GM23338 (cell line): ENCODE measurements around the gene NIPAL4. TPM values are rescaled to one million over a fixed set of nuclear protein-coding genes. Genes with fewer than 3 reads are reported as not detected.

Experiments used
- ATAC-seq: fragments of 200-7000 bp; cut with Tn5 transposase; 3 replicates; pipeline ENCODE4 v1.9.1; 2020
- DNase-seq: peaks from one replicate; pipeline ENCODE4 v3.0.0-alpha.2; 2015; ENCODE audit warnings: low spot score
- H2AFZ ChIP-seq: fragments of 200-600 bp; sonication (generic); 2 replicates; pipeline ENCODE4 v1.8.0; 2016; ENCODE audit warnings: antibody characterized with exemption, mild to moderate bottlenecking, moderate library complexity
- H3F3A ChIP-seq: fragments of 200-600 bp; sonication (generic); replicated peaks from 2 replicates; pipeline ENCODE4 v1.8.0; 2017; ENCODE audit warnings: antibody characterized with exemption, mixed run types, low read depth
- H3K27ac ChIP-seq: fragments of 200-600 bp; sonication (generic); 2 replicates; pipeline ENCODE4 v1.6.1; 2016; ENCODE audit warnings: low read depth
- H3K27me3 ChIP-seq: fragments of 200-600 bp; sonication (generic); 2 replicates; pipeline ENCODE4 v1.8.0; 2016; ENCODE audit warnings: mild to moderate bottlenecking, mixed run types, moderate library complexity; ENCODE audit not compliant: insufficient read depth
- H3K36me3 ChIP-seq: fragments of 200-600 bp; sonication (generic); 2 replicates; pipeline ENCODE4 v1.8.0; 2016; ENCODE audit warnings: mild to moderate bottlenecking; ENCODE audit not compliant: insufficient read depth
- H3K4me1 ChIP-seq: fragments of 200-600 bp; sonication (generic); 2 replicates; pipeline ENCODE4 v1.8.0; 2016; ENCODE audit warnings: mild to moderate bottlenecking, moderate library complexity; ENCODE audit not compliant: insufficient read depth
- H3K4me2 ChIP-seq: fragments of 200-600 bp; sonication (generic); 2 replicates; pipeline ENCODE4 v1.7.1; 2017; ENCODE audit warnings: mixed run types
- H3K4me3 ChIP-seq: fragments of 200-600 bp; sonication (generic); 2 replicates; pipeline ENCODE4 v1.6.1; 2016; ENCODE audit warnings: mixed run types
- H3K79me2 ChIP-seq: fragments of 200-600 bp; sonication (generic); replicated peaks from 2 replicates; pipeline ENCODE4 v1.8.0; 2017; ENCODE audit warnings: mild to moderate bottlenecking; ENCODE audit not compliant: insufficient read depth
- H3K9me2 ChIP-seq: fragments of 200-600 bp; sonication (generic); 2 replicates; pipeline ENCODE4 v1.8.0; 2017; ENCODE audit not compliant: insufficient read depth
- H4K20me1 ChIP-seq: fragments of 200-600 bp; sonication (generic); replicated peaks from 2 replicates; pipeline ENCODE4 v1.8.0; 2017; ENCODE audit warnings: mild to moderate bottlenecking; ENCODE audit not compliant: insufficient read depth
- H3K27ac Mint-ChIP-seq: 2 replicates; pipeline ENCODE4 v1.8.0; 2020; ENCODE audit warnings: inconsistent platforms, mild to moderate bottlenecking, moderate library complexity, mixed read lengths
- H3K27me3 Mint-ChIP-seq: 3 replicates; pipeline ENCODE4 v1.8.0; 2022; ENCODE audit warnings: low read depth, mild to moderate bottlenecking, moderate library complexity, mixed read lengths, inconsistent platforms; ENCODE audit not compliant: insufficient read depth, poor library complexity
- H3K36me3 Mint-ChIP-seq: 3 replicates; pipeline ENCODE4 v1.8.0; 2021; ENCODE audit warnings: low read depth, mild to moderate bottlenecking, inconsistent platforms, moderate library complexity, mixed read lengths
- H3K4me1 Mint-ChIP-seq: 3 replicates; pipeline ENCODE4 v1.8.0; 2020; ENCODE audit warnings: mild to moderate bottlenecking, inconsistent platforms, mixed read lengths
- H3K4me3 Mint-ChIP-seq: 3 replicates; pipeline ENCODE4 v1.8.0; 2021; ENCODE audit warnings: moderate library complexity, mild to moderate bottlenecking, inconsistent platforms, mixed read lengths
- H3K9me3 Mint-ChIP-seq: 3 replicates; pipeline ENCODE4 v1.8.0; 2020; ENCODE audit warnings: moderate library complexity, mild to moderate bottlenecking, inconsistent platforms, mixed read lengths
- CTCF ChIP-seq, 2 experiments: fragments of 200-600 bp in 1 of 2; sonication (generic) in 1 of 2; conservative IDR thresholded peaks; 2 replicates each; pipeline versions ENCODE4 v1.5.1 to v1.6.1; 2016 to 2017; ENCODE audit warnings: antibody characterized with exemption in 2 of 2, low read depth in 2 of 2, mild to moderate bottlenecking in 2 of 2, moderate library complexity in 1 of 2
- EZH2 ChIP-seq: fragments of 200-600 bp; sonication (generic); IDR thresholded peaks from one replicate; pipeline ENCODE4 v1.8.0; 2017; ENCODE audit warnings: antibody characterized with exemption, mild to moderate bottlenecking, low read depth; ENCODE audit not compliant: unreplicated experiment
- NANOG ChIP-seq: IDR thresholded peaks from 2 replicates; pipeline ENCODE4 v1.6.1; 2016; ENCODE audit warnings: antibody characterized with exemption, borderline replicate concordance
- POLR2AphosphoS5 ChIP-seq: IDR thresholded peaks from 2 replicates; pipeline ENCODE4 v1.6.1; 2016; ENCODE audit warnings: antibody characterized with exemption, low read depth
- STAT1 ChIP-seq: IDR thresholded peaks from one replicate; pipeline ENCODE4 v1.6.1; 2016; ENCODE audit warnings: antibody characterized with exemption; ENCODE audit not compliant: unreplicated experiment
- ZNF114 ChIP-seq: fragments of 250-450 bp; sonication (Bioruptor Pico); IDR thresholded peaks from 2 replicates; pipeline ENCODE4 v1.5.0; 2020; ENCODE audit warnings: mild to moderate bottlenecking, moderate library complexity
- ZNF331 ChIP-seq: fragments of 250-450 bp; sonication (Bioruptor Pico); IDR thresholded peaks from 2 replicates; pipeline ENCODE4 v1.5.0; 2020; ENCODE audit warnings: low read depth, mild to moderate bottlenecking, moderate library complexity
- polyA plus RNA-seq: library from polyadenylated mRNA; unstranded; fragments of >200 nt; fragmentation: Nextera tagmentation; extraction: Ambion mirVana; gene quantifications from 2 replicates; pipeline ENCODE4 v1.2.1, GENCODE V29; 2016
- total RNA-seq: library from RNA; depleted of rRNA; stranded (reverse); fragments of >200 nt; shearing (Covaris generic); gene quantifications from 2 replicates; pipeline ENCODE4 v1.2.3, GENCODE V29; 2014
- TF ChIP-seq, protein P1 (sequence below): IDR thresholded peaks from one replicate; pipeline ENCODE4 v1.6.1; 2018; ENCODE audit warnings: antibody characterized with exemption; ENCODE audit not compliant: unreplicated experiment

Gene NIPAL4
- total and polyA plus RNA-seq, 2 experiments from 2014 or later: 0.21 TPM; not detected in 1

DNA sequence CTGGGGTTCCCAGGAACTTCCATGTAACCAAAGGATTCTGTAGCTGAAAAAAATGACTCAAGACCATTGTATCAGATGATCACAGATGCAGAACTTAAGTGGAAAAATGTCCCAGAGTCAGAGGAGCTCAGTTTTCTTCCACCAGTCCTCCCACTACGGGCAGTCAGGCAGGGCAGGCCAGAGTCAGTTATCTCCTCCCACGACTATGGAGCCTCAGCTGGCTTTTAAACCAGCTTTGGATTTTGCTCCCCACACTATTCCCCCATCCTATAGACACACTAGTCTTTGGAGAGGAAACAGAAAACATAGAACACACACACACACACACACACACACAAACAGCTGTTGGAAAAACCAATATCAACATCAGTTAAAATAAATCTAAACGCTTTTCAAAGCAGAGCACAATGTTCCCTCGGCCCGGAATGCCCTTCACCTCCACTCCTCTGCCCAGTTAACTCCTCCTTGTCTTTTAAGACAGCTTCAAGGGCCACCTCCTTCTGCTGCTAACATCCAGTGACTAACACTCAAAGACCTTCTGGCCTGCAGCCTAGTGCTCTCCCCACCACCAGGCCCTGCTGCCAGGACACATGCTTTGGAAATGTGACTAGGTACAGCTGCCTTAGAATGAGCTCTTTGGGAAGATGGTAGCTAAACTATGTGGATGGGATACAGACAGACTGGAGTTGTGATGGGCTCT is 56.8 kb downstream of the NIPAL4 start (continued):
- no peak for TF ChIP-seq EZH2

GRCh38 chr5:157518963-157519362 is 59.0 kb downstream of the NIPAL4 start:
- Histone ChIP-seq H3K27ac (no peak overlapping the region), H3K27me3 (no peaks in the 10 kb centered on the region), H4K20me1 (no peaks in the 10 kb centered on the region), H2AFZ (no peak overlapping the region), H3K4me2 (no peak overlapping the region), H3K4me1 (no peaks in the 10 kb centered on the region), H3K4me3 (no peak overlapping the region), H3K79me2 (no peaks in the 10 kb centered on the region), H3F3A (no peaks in the 10 kb centered on the region), H3K36me3 (no peaks in the 10 kb centered on the region), H3K9me2 (peaks cover 6% of the 10 kb centered on the region; the same call in 1 of the 2 replicates)
- H3K27ac Mint-ChIP-seq: no peak overlapping the region
- ATAC-seq (no peak), DNase-seq (no peak)
- TF ChIP-seq ZNF114 (CRISPR knock-in tag): no peak
- H3K9me3 Mint-ChIP-seq: no peaks in the 10 kb centered on the region
- H3K4me1 Mint-ChIP-seq: no peaks in the 10 kb centered on the region
- H3K27me3 Mint-ChIP-seq: peaks cover 4% of the 10 kb centered on the region
- H3K4me3 Mint-ChIP-seq: no peak overlapping the region
- H3K36me3 Mint-ChIP-seq: no peaks in the 10 kb centered on the region

- no peak overlapping the region for H3K4me3 ChIP-seq
- H3K27me3 ChIP-seq: no peaks in the 10 kb centered on the region
- H3K36me3 ChIP-seq: no peaks in the 10 kb centered on the region
- no peak overlapping the region for H3K4me2 ChIP-seq
- Mint-ChIP-seq H3K27me3 (peaks cover 4% of the 10 kb centered on the region), H3K4me3 (no peak overlapping the region), H3K9me3 (no peaks in the 10 kb centered on the region), H3K36me3 (no peaks in the 10 kb centered on the region), H3K4me1 (no peaks in the 10 kb centered on the region), H3K27ac (no peak overlapping the region)
- H3K4me1 ChIP-seq: no peaks in the 10 kb centered on the region
- ATAC-seq (no peak), DNase-seq (no peak)
- H4K20me1 ChIP-seq: no peaks in the 10 kb centered on the region
- H3K9me2 ChIP-seq: 0 out of 2 replicates have a peak, but pooled peaks cover 6% of the 10 kb centered on the region
- H2AFZ ChIP-seq: no peak overlapping the region
- H3K27ac ChIP-seq: no peak overlapping the region
- H3K79me2 ChIP-seq: no peaks in the 10 kb centered on the region
- no peaks in the 10 kb centered on the region for H3F3A ChIP-seq
- no peak for TF ChIP-seq NANOG
- no peak for TF ChIP-seq POLR2AphosphoS5
- TF ChIP-seq, protein P1, sequence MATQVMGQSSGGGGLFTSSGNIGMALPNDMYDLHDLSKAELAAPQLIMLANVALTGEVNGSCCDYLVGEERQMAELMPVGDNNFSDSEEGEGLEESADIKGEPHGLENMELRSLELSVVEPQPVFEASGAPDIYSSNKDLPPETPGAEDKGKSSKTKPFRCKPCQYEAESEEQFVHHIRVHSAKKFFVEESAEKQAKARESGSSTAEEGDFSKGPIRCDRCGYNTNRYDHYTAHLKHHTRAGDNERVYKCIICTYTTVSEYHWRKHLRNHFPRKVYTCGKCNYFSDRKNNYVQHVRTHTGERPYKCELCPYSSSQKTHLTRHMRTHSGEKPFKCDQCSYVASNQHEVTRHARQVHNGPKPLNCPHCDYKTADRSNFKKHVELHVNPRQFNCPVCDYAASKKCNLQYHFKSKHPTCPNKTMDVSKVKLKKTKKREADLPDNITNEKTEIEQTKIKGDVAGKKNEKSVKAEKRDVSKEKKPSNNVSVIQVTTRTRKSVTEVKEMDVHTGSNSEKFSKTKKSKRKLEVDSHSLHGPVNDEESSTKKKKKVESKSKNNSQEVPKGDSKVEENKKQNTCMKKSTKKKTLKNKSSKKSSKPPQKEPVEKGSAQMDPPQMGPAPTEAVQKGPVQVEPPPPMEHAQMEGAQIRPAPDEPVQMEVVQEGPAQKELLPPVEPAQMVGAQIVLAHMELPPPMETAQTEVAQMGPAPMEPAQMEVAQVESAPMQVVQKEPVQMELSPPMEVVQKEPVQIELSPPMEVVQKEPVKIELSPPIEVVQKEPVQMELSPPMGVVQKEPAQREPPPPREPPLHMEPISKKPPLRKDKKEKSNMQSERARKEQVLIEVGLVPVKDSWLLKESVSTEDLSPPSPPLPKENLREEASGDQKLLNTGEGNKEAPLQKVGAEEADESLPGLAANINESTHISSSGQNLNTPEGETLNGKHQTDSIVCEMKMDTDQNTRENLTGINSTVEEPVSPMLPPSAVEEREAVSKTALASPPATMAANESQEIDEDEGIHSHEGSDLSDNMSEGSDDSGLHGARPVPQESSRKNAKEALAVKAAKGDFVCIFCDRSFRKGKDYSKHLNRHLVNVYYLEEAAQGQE: no peak
- TF ChIP-seq EZH2: no peak
- TF ChIP-seq STAT1: no peak
- no peak for TF ChIP-seq ZNF331 (CRISPR knock-in tag)
- TF ChIP-seq CTCF (conservative IDR thresholded peaks at IDR 0.05; ENCODE audit: low read depth in 2 of 2): no peak
These were observed 59.7 kb downstream of the NIPAL4 start for GRCh38 chr5:157519579-157520253.
